BJ (cell line): Measurements from ENCODE around the gene S1PR3. TPM values are rescaled to one million over a fixed set of nuclear protein-coding genes. Genes with fewer than 3 reads are reported as not detected.

Experiments used
- CTCF ChIA-PET: fragments of 350-600 bp; formaldehyde crosslinking; extraction: SDS; loops from one replicate; lab custom pipeline; 2021; ENCODE audit warnings: antibody characterized with exemption, inconsistent platforms; lab: Yijun Ruan, JAX
- POLR2A ChIA-PET: fragments of 300-600 bp; sonication (Branson Sonifier 250); formaldehyde crosslinking; extraction: SDS; loops from one replicate; lab custom pipeline; 2021; ENCODE audit warnings: antibody characterized with exemption; lab: Charles Lee
- DNase-seq: peaks from one replicate; pipeline ENCODE4 v3.0.0-alpha.2; 2011; ENCODE audit warnings: low read depth
- H3K27me3 ChIP-seq: 2 replicates; pipeline ENCODE4 v1.6.0; 2011; ENCODE audit warnings: low read length; ENCODE audit not compliant: control insufficient read depth, insufficient read depth
- H3K36me3 ChIP-seq: 2 replicates; pipeline ENCODE4 v1.5.1; 2011; ENCODE audit warnings: low read length; ENCODE audit not compliant: control insufficient read depth, insufficient read depth
- H3K4me3 ChIP-seq: 2 replicates; pipeline ENCODE4 v1.5.1; 2011; ENCODE audit warnings: low read depth, mild to moderate bottlenecking, control low read depth, low read length
- CTCF ChIP-seq: IDR thresholded peaks from 2 replicates; pipeline ENCODE4 v1.5.1; 2011; ENCODE audit warnings: low read depth, mild to moderate bottlenecking, control low read depth, inconsistent platforms, low read length, moderate library complexity; ENCODE audit not compliant: insufficient read depth
- polyA plus RNA-seq: library from polyadenylated mRNA; depleted of rRNA; stranded (reverse); fragments of >200 nt; gene quantifications from 2 replicates; pipeline ENCODE4 v1.2.3, GENCODE V29; 2011

S1PR3 gene
- polyA plus RNA-seq, 1 experiment = 20.3 TPM

- Histone ChIP-seq H3K36me3 (peaks cover 1% of the 10 kb centered on the region; the same call in 1 of the 2 replicates), H3K4me3 (no peak overlapping the region), H3K27me3 (no peaks in the 10 kb centered on the region)
- CTCF ChIA-PET = no interaction called here
- POLR2A ChIA-PET = no interaction called here
- no peak for DNase-seq
- TF ChIP-seq CTCF = no peak
Observed at GRCh38 chr9:89042984-89043383, 51.7 kb downstream of the S1PR3 start.

GRCh38 chr9:89044104-89044503 is 52.8 kb downstream of the S1PR3 start:
- H3K27me3 ChIP-seq = no peaks in the 10 kb centered on the region
- DNase-seq = no peak
- H3K36me3 ChIP-seq = peaks cover 1% of the 10 kb centered on the region; the same call in 1 of the 2 replicates
- no peak for TF ChIP-seq CTCF
- POLR2A ChIA-PET = no interaction called here
- CTCF ChIA-PET = no interaction called here
- H3K4me3 ChIP-seq = no peak overlapping the region

DNA sequence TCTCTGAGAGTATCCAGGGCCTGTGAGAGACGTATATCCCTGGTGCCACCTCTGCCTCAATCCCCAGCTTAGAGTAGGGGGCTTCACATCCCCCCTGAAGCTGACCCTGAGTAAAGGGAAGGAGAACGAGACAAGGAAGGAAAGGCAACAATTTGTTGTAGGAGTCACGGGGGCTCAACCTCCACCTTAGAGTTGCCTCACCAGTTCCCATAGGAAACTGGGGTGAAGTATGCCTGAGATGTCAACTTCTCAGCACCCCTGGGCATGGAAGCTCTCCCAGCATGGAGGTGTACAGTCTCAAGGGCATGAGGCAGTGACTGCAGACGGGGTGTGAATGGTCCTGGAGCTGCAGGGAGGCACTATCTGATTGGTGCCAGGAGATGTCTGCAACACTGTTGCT is 53.6 kb downstream of the S1PR3 start:
- POLR2A ChIA-PET = no interaction called here
- no peak for TF ChIP-seq CTCF
- CTCF ChIA-PET = no interaction called here

DNA sequence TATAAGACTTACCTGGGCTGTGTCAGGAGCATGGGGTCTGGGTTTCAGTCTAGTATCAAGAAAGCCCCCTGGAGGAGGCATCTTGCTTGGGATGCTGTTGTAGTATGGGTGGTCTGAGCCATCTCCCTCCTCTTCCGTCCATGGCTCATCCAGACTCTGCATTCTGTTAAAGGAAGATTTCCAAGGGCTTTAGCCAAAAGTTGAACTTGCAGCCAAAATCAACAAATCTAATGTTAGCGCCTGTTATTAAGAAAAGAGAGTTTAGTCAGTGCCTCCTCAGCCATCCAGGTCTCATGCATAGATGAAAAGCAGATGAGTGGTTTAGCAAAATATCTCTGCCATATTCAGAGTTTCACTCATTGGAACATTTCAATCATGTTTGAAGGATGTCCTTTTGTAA is 55.6 kb downstream of the S1PR3 start:
- TF ChIP-seq CTCF = no peak
- Histone ChIP-seq H3K27me3 (no peaks in the 10 kb centered on the region), H3K4me3 (no peak overlapping the region), H3K36me3 (peaks cover 1% of the 10 kb centered on the region; the same call in 1 of the 2 replicates)
- CTCF ChIA-PET = no interaction called here
- DNase-seq = no peak
- POLR2A ChIA-PET = no interaction called here

More for the DNA sequence above, 53.6 kb downstream of the S1PR3 start:
- peaks cover 1% of the 10 kb centered on the region; the same call in 1 of the 2 replicates for H3K36me3 ChIP-seq
- H3K27me3 ChIP-seq = no peaks in the 10 kb centered on the region
- no peak for DNase-seq
- no peak overlapping the region for H3K4me3 ChIP-seq

- POLR2A ChIA-PET = no interaction called here
- no peak overlapping the region for H3K4me3 ChIP-seq
- H3K27me3 ChIP-seq = no peaks in the 10 kb centered on the region
- no peak for TF ChIP-seq CTCF
- no peak for DNase-seq
- peaks cover 1% of the 10 kb centered on the region; the same call in 1 of the 2 replicates for H3K36me3 ChIP-seq
- CTCF ChIA-PET = interaction anchor here (0.7 kb wide), 1 partner anchor 11 kb away, joined by 4 read pairs; no protein-coding TSS in a partner anchor
Observed at GRCh38 chr9:89047667-89048066, 56.4 kb downstream of the S1PR3 start.
